GM12873 (cell line): Measurements from ENCODE around the gene SEPHS1.

Experiments used
- TF ChIP-seq, protein P1 (sequence below): IDR thresholded peaks from 2 replicates; pipeline ENCODE4 v1.5.1; 2012; ENCODE audit warnings: low read depth, mild to moderate bottlenecking, moderate library complexity, low read length, control low read depth; ENCODE audit not compliant: insufficient read depth; ENCODE audit errors: missing control alignments

Gene SEPHS1

DNA sequence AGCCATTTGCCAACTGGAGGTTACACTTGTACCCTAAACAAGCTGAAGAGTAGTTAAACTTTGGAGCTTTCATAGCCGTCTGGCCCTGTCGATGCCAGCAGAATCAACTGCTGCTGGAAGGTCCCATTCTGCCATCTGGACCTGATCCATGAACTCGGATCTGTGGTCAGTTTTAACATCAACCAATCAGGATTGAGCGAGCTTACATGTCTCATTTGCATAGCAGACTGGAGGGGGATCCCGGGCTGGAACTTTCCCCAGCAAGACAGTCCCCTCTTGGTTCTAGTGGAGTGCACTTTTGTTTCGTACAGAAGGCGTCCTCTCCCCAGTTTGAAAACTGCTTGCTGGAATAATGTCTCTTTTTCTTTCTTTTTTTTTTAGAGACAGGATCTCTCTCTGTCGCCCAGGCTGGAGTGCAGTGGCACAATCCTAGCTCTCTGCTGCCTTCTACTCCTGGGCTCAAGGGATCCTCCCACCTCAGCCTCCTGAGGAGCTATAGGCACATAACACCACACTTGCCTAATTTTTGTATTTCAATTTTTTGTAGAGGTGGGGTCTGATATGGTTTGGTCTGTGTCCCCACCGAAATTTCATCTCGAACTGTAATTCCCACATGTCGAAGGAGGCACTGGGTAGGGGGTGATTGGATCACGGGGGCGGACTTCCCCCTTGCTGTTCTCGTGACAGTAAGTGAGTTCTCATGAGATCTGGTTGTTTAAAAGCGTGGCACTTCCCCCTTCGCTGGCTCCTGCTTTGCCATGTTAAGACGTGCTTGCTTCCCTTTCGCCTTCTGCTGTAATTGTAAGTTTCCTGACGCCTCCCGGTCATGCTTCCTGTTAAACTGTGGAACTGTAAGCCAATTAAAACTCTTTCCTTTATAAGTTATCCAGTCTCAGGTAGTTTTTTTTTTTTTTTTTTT lies 42.8 kb upstream of the SEPHS1 start:
- TF ChIP-seq, protein P1, sequence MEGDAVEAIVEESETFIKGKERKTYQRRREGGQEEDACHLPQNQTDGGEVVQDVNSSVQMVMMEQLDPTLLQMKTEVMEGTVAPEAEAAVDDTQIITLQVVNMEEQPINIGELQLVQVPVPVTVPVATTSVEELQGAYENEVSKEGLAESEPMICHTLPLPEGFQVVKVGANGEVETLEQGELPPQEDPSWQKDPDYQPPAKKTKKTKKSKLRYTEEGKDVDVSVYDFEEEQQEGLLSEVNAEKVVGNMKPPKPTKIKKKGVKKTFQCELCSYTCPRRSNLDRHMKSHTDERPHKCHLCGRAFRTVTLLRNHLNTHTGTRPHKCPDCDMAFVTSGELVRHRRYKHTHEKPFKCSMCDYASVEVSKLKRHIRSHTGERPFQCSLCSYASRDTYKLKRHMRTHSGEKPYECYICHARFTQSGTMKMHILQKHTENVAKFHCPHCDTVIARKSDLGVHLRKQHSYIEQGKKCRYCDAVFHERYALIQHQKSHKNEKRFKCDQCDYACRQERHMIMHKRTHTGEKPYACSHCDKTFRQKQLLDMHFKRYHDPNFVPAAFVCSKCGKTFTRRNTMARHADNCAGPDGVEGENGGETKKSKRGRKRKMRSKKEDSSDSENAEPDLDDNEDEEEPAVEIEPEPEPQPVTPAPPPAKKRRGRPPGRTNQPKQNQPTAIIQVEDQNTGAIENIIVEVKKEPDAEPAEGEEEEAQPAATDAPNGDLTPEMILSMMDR, result no peak

GRCh38 chr10:13388478-13389230 lies 40.6 kb upstream of the SEPHS1 start:
- TF ChIP-seq, protein P1, result no peak

DNA sequence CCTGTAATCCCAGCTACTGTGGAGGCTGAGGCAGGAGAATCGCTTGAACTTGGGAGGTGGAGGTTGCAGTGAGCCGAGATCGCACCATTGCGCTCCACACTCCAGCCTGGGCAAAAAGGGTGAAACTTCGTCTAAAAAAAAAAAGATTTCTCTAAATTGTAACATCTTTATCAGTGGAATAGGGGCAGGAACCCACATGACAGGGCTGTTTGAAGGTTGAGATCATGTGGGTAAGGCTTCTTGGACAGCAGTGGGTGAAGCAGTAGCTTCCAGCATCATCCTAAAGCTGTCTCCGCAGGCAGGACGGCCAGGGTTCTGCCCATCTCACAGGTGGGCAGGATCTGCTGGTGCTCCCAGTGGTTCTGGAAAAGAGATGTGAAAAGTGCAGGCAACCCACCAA lies 37.9 kb upstream of the SEPHS1 start:
- TF ChIP-seq, protein P1, result no peak

DNA sequence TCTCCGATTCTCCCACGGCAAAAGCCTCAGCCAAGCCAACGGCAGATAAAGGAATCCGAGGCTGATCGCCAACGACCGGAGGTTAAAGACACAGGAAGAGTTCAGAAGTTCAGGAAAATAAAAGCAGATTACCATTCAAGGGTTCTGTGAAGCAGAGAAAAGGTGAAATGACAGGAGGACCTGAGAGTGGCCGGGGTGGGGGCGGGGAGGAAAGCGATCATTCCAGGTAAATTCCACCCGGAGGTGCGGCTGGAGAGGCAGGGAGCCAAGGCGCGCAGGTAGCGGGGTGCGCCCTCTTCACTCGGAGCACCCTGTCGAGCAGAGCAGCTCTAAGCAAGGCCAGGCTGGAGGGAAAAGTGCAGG lies 35.3 kb upstream of the SEPHS1 start:
- TF ChIP-seq, protein P1, result no peak

- TF ChIP-seq, protein P1, result no peak
Measured at GRCh38 chr10:13382703-13383398, 34.8 kb upstream of the SEPHS1 start.

DNA sequence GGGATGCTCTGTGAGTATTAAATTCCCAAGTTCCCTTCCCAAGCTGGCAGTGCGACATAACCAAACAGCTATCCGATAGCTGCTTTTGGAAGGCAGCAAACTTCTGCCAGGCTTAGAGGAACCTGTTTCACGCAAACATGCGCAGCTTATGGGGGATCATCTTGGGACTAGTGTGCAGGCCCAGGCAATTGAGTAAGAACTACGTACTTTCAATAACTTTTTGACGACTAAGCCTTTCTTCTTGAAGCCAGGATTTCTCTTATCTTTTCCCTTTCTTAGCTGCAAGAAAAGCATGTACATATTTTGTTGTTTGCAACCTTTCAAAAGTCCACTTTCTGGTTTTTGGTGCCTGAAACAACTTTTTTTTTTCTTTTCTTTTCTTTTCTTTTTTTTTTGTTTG lies 28.7 kb upstream of the SEPHS1 start:
- TF ChIP-seq, protein P1, result no peak

DNA sequence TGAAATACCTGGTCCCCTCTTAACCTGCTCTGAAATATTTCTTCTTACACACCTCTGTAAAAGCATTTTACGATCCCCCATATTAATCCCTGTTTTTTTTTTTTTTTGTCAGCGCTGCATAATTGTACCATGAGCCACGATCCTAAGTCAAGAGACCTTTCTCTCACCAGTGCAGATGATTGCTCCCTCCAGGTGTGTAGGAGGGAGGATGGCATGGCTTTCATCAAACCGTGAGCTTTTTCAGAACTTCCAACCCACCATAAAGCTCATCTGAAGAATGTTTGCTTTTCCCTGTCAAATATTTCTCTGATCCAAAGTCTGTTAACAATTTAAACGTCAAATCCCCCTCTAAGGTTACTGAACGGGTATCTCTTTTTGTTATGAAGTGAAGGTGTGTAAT lies 28.2 kb upstream of the SEPHS1 start:
- TF ChIP-seq, protein P1, result no peak
